GM19240 (cell line): ENCODE measurements around the gene DPRX.

Experiments used
- DNase-seq: peaks from one replicate; pipeline ENCODE4 v3.0.0; 2011; ENCODE audit warnings: low spot score; ENCODE audit not compliant: insufficient read length

DPRX gene

GRCh38 chr19:53631949-53632407 lies at the start of gene DPRX:
DPRX (plus strand) TSS chr19:53631999; CDS start chr19:53632107, 108 bp downstream.
- no peak for DNase-seq

GRCh38 chr19:53583181-53583580 lies 48.6 kb upstream of the DPRX start:
- no peak for DNase-seq

- no peak for DNase-seq
Observed at GRCh38 chr19:53586277-53586691, 45.5 kb upstream of the DPRX start.

DNA sequence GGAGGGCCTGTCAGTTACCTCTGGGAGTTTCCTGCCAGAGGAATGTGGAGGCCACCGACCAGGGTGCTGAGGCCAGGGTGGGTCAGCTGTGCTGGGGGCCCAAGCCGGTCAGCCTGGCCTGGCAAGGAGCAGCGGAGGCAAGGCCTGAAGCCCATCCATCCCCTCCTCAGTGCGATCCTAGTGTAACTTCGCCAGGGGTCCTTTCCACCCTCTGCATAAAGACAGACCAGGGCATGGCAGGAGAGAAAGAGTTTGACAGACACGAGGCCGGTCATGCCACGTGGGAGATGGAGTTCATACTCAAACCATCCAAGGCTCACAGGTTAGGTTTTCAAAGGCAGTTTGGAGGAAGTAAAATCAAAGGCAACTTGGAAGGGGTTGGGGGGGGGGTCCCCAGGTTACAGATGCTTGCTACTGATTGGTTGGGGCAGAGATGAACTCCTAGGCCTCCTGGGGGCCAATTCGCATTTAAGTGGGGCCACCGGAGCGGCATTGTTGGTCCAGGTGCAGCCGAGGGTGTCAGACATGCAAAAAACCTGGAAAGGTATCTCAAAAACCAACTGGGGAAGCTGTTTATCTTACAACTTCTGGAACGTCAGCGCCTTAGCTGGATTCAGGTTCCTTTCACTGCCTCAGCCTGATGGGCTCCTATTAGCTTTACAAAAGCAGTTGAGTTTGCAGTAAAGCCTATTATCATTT lies 36.8 kb upstream of the DPRX start:
- DNase-seq: no peak

DNA sequence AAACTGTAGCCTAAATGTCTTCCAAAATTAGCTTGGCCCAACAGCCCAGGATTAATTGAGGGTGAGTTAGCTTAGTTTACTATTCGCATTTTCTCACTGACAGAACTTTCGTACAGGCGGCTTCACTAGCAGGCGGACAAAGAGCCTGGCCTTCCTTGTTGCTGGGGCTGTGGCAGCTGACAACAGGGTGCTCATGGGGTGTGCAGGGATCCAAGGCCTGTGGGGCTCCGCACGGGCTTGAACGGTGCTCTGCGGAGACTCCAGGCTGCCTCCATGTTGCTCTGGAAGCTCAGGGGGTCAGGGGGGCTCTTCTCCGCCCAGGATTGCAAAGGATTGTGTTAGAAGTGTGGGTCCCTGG lies 36.3 kb upstream of the DPRX start:
- DNase-seq: no peak

GRCh38 chr19:53596056-53596455 lies 35.7 kb upstream of the DPRX start:
- DNase-seq: no peak

- DNase-seq: no peak
Observed at GRCh38 chr19:53597023-53597422, 34.8 kb upstream of the DPRX start.

GRCh38 chr19:53598361-53598760 lies 33.4 kb upstream of the DPRX start:
- DNase-seq: no peak

DNA sequence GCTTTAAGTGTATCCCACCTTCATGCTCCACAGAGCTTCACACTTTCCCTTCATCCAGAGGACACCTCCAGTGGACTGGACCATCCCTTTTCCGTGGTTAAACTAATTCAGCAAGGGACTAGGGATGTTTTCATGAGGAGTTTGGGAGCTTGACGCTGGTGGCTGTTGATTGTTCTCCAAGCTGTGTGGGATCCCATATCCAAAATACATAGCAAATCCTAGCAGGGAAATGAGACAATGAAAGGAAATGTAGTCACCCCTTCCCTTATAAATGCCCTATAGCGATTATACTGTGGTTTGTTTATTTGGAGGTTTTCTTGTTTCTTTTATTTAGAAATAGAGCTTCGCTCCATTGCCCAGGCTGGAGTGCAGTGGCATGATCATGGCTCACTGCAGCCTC lies 31.6 kb upstream of the DPRX start:
- no peak for DNase-seq

GRCh38 chr19:53606031-53606430 lies 25.8 kb upstream of the DPRX start:
- DNase-seq: no peak

GRCh38 chr19:53608381-53608780 lies 23.4 kb upstream of the DPRX start:
- DNase-seq: no peak

GRCh38 chr19:53612762-53613526 lies 18.9 kb upstream of the DPRX start:
- no peak for DNase-seq

- DNase-seq: no peak
Observed at GRCh38 chr19:53621885-53622740, 9.7 kb upstream of the DPRX start.

- no peak for DNase-seq
Observed at GRCh38 chr19:53624771-53625545, 6.8 kb upstream of the DPRX start.

GRCh38 chr19:53626486-53626885 lies 5.3 kb upstream of the DPRX start:
- no peak for DNase-seq

GRCh38 chr19:53626976-53627375 lies 4.8 kb upstream of the DPRX start:
- no peak for DNase-seq

- DNase-seq: no peak
Observed at GRCh38 chr19:53634768-53635167, 3.0 kb downstream of the DPRX start.

DNA sequence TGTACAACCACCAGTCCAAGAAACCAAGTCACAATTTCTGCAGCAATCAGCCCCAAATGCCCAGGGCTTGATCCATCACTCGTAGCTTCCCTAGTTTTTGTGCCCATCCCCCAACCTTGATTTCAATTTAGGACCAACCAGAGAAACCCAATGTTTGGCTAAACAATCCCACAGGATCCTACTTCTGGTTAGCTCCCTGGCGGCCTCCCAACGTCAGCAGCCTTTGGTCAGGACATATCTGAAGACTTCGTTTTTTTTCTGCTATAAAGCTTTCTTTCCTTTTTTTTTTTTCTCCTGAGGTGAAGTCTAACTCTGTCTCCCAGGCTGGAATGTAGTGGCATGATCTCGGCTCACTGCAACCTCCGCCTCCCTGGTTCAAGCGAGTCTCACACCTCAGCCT lies 7.7 kb downstream of the DPRX start:
- no peak for DNase-seq

- no peak for DNase-seq
Observed at GRCh38 chr19:53642381-53643099, 10.7 kb downstream of the DPRX start.

DNA sequence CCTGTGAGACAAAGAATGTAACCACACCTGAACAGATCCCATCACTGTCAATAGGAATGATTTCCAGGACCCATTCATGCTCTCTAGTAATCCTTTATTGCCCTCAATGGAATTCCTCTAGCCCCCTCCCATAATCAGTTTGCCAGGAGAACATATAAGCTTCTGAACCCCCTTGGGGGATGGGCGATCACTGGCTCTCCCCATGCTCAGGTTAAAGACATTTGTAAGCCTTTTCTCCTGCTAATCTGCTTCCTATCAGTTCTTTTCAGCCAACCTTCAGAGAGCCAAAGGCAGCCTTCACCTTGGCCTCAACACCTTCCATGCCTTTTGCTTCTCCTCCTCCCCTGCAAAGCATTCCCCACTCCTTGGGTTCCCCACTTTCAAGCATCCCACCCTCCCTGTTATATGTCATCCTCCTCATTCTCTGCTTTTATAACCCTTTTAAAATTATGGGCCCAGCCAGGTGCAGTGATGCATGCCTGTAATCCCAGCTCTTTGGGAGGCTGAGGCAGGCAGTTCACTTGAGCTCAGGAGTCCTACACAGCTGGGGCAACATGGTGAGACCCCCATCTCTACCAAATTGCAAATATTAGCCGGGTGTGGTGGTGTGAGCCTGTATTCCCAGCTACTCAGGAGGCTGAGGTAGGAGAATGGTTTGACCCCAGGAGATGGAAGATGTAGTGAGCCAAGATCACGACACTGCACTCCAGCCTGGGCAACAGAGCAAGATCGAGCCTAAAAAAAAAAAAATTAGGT lies 12.4 kb downstream of the DPRX start:
- DNase-seq: no peak
